ENCODE results near the gene GARS1.
"Not testable (repeated sequence)": the region's sequence is repeated elsewhere in the genome, so short reads cannot be mapped to it uniquely, and the experiment has no call there.

The GARS1 gene

DNA sequence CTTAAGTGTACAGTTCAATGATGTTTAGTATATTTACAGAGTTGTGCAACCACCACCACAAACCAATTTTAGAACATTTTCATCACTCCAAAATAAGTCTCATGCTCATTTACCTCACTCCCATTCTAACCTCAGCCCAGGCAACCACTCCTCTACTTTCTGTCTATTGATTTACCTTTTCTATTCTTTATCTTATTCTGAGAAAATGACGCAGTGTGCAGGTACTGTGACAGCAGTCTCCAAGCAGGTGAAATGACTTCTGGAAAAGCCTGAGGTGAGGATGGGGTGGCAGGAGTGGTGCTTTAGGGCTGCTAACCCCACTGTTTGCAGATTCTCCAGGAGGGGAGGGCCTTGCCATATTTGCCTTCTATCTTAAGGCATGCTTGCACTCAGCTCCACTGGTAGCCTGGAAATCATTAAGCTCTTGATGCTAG is 39.5 kb downstream of the GARS1 start:
- Mint-ChIP-seq H3K27me3 (no peaks in the 10 kb centered on the region), H3K4me1 (peaks cover 10% of the 10 kb centered on the region), H3K9me3 (no peaks in the 10 kb centered on the region), H3K27ac (peak overlapping the region; percentile 44), H3K36me3 (peaks cover 56% of the 10 kb centered on the region), H3K4me3 (no peak overlapping the region)
- ATAC-seq, result no peak

DNA sequence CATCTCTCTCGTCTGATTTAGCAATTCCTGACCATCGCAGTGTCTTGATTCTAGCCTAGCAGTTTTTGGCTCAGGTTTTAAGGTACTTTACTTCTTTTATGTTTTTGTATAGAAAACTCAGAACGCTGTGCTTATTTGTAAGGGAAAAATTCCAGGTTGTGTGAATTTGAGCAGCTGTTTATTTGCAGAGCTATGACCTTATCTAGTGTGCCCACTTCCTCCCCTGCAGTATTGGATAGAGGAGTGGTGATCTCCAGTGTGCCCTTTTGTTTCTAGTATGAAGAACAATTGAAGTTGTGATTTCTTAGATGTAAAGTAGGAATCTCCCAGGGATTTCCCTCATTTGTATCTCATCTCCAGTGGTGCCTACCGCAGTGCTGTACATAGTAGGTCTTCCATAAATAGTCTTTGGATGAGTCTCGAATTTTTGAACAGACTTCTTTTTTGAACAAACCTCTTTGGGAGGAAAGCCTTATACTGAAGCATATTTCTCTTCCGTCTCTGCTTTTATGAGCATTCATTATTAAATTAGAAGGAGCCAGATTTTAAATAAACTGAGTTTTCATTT is 40.0 kb downstream of the GARS1 start:
- Mint-ChIP-seq H3K4me3 (no peak overlapping the region), H3K27me3 (no peaks in the 10 kb centered on the region), H3K4me1 (peaks cover 10% of the 10 kb centered on the region), H3K27ac (peak overlapping the region; percentile 44), H3K9me3 (no peaks in the 10 kb centered on the region), H3K36me3 (peaks cover 55% of the 10 kb centered on the region)
- no peak for ATAC-seq

DNA sequence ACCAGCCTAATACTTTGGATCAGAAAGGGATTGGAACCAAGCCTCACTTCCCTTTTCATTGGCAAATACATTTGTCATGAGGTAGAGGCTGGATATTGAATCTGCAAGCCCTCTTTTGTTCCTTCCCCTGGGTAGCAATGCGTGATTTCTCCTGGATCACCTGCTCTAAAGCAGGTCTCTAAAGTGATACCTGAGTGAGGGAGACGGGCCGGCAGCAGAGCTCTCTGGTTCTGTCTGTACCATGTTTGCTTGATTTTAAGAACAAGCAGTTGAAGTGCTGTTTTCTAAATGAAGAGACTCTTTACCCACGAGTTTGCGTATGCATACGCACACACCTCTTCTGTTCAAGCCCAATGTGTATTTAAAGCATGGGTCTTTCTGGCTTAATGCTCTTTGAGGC is 41.1 kb downstream of the GARS1 start:
- Mint-ChIP-seq H3K36me3 (peaks cover 50% of the 10 kb centered on the region), H3K4me1 (peaks cover 10% of the 10 kb centered on the region), H3K27ac (no peak overlapping the region), H3K27me3 (no peaks in the 10 kb centered on the region), H3K4me3 (no peak overlapping the region), H3K9me3 (no peaks in the 10 kb centered on the region)
- ATAC-seq, result no peak

DNA sequence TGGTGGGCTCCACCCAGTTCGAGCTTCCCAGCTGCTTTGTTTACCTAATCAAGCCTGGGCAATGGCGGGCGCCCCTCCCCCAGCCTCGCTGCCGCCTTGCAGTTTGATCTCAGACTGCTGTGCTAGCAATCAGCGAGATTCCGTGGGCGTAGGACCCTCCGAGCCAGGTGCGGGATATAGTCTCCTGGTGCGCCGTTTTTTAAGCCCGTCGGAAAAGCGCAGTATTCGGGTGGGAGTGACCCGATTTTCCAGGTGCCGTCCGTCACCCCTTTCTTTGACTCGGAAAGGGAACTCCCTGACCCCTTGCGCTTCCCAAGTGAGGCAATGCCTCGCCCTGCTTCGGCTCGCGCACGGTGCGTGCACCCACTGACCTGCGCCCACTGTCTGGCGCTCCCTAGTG is 47.6 kb downstream of the GARS1 start:
- not testable (repeated sequence) for H3K9me3 Mint-ChIP-seq, H3K4me1 Mint-ChIP-seq, H3K27ac Mint-ChIP-seq, H3K4me3 Mint-ChIP-seq, ATAC-seq, H3K27me3 Mint-ChIP-seq
- H3K36me3 Mint-ChIP-seq, result peaks cover 20% of the 10 kb centered on the region

DNA sequence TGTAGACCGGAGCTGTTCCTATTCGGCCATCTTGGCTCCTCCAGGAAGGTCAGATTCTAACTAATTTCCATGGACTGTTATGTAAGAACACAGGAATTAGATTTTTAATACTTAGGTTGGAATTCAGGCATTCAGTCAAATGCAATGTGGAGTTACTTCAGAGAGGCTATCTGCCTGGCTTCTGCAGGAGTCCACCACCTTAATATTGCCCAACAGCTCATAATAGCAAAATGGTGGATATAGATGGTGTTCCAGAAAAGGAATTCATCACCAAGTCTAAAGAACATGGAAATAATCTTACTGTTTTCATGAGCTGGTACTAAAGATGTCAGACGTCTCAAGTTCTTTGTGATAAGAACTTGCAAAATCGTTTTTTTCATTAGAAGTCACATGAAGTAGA is 48.1 kb downstream of the GARS1 start:
- H3K4me3 Mint-ChIP-seq, result no peak overlapping the region
- H3K9me3 Mint-ChIP-seq, result no peaks in the 10 kb centered on the region
- H3K27ac Mint-ChIP-seq, result no peak overlapping the region
- peaks cover 20% of the 10 kb centered on the region for H3K36me3 Mint-ChIP-seq
- H3K4me1 Mint-ChIP-seq, result no peaks in the 10 kb centered on the region
- no peaks in the 10 kb centered on the region for H3K27me3 Mint-ChIP-seq
- no peak for ATAC-seq

DNA sequence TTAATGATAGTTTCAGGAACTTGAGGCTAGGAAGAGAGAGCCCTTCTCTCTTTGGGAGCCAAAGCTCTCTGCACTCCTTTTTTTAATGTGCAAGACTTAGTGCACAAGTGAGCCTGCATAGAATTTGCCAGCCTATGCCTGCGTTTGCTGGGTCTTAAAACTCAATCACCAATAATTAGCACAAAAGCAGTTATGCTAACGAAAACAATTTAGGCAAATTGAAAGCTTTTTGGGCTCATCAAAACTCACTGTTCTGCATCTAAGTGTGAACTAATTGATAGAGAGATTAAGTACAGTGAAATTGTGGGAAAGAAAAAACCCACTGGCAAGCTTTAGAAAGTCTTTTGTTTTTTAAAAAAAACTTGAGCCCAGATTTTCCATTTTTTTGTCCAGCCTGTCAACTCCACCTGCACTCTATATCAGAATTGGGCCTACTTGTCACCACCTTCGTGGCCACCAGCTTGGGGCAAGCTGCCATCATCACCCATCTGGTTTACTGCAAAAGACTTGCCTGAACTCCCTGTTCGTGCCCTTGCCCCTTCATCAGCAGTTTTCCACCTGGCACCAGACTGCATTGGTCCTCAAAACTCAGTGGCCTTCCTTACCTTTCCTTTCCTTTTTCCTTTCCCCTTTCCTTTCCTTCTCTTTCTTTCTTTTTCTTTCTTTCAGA is 49.7 kb downstream of the GARS1 start:
- Mint-ChIP-seq H3K27me3 (no peaks in the 10 kb centered on the region), H3K36me3 (peaks cover 20% of the 10 kb centered on the region), H3K4me3 (no peak overlapping the region), H3K9me3 (no peaks in the 10 kb centered on the region), H3K27ac (no peak overlapping the region), H3K4me1 (no peaks in the 10 kb centered on the region)
- ATAC-seq, result no peak

DNA sequence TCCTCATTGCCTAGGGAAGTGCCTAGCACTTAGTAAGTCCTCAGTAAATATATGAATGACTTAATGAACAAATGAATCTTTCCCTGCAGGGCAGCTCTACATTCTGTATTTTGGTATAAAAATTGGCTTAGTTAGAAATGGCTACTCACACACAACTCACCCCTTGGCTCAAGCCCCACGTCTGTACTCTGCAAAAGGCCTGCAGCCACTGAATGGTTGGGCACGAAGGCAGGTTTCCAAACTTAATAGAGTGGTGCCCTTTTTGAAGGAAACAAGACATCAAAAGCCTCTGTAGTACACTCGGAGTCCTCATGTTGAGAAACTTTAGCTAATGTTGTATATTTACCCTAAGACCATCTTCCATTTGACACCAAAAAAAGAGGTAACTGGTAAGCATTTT is 51.0 kb downstream of the GARS1 start:
- no peak overlapping the region for H3K27ac Mint-ChIP-seq
- H3K4me3 Mint-ChIP-seq, result no peak overlapping the region
- no peaks in the 10 kb centered on the region for H3K4me1 Mint-ChIP-seq
- no peaks in the 10 kb centered on the region for H3K27me3 Mint-ChIP-seq
- ATAC-seq, result no peak
- H3K9me3 Mint-ChIP-seq, result no peaks in the 10 kb centered on the region
- peaks cover 20% of the 10 kb centered on the region for H3K36me3 Mint-ChIP-seq

DNA sequence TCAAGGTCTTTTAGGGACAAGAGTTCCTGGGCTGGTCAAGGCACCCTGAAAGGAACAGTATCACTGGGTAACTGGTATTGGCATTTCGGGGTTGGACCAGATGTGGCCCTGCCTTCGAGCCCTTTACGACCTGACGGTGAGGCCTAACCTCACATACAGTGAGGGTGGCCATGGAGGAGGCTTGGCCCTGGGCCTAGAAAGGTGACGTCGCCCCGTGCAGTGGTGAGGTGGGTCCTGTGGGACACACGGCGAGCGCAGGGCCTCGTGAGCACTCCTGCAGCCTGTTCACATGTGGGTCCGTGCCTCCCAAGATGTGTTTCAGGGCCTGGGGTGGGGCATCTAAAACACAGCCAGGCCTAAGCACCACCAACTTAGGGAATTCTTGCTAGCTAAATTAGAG is 51.5 kb downstream of the GARS1 start:
- H3K36me3 Mint-ChIP-seq, result peaks cover 20% of the 10 kb centered on the region
- H3K27me3 Mint-ChIP-seq, result no peaks in the 10 kb centered on the region
- H3K27ac Mint-ChIP-seq, result no peak overlapping the region
- H3K9me3 Mint-ChIP-seq, result no peaks in the 10 kb centered on the region
- ATAC-seq, result peak; percentile 12
- no peaks in the 10 kb centered on the region for H3K4me1 Mint-ChIP-seq
- H3K4me3 Mint-ChIP-seq, result no peak overlapping the region

DNA sequence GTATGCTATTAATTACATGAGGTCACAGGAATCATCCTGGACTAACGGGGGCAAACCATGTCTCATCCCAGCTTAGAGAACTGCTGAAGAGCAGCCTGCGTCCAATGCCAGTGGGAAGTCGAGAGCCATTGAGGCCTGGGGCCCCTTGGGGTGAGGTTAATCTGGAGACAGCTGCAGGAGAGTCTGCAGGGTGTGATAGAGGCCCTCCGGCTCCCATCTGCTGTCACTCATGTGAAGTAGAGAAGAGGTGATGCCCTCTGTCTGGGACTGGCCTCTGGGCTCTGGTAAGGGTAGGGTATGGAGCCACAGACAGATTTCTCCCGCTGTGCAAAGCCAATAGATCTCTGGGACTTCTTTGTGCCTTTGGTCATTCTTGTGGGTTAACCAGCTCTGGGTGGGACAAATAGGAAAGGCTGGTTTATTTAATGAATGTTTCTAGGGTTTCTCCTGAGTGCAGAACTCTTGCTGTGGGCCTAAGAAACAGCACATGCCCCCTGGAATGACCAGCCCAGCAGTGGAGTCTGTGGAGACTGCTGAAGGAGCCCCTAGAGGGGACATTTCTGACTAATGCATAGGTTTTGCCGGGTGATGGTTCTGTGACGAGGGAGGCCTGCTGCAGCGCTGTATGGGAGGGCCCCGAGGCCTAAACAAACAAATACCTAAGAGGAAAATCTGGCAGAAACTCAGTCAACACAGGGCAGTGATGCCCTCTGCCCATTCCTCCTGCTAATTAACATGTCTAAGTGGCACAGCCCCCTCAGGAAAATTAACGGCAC is 53.1 kb downstream of the GARS1 start:
- Mint-ChIP-seq H3K9me3 (no peaks in the 10 kb centered on the region), H3K27me3 (no peaks in the 10 kb centered on the region), H3K4me3 (no peak overlapping the region), H3K4me1 (no peaks in the 10 kb centered on the region), H3K27ac (no peak overlapping the region), H3K36me3 (peaks cover 20% of the 10 kb centered on the region)
- no peak for ATAC-seq

DNA sequence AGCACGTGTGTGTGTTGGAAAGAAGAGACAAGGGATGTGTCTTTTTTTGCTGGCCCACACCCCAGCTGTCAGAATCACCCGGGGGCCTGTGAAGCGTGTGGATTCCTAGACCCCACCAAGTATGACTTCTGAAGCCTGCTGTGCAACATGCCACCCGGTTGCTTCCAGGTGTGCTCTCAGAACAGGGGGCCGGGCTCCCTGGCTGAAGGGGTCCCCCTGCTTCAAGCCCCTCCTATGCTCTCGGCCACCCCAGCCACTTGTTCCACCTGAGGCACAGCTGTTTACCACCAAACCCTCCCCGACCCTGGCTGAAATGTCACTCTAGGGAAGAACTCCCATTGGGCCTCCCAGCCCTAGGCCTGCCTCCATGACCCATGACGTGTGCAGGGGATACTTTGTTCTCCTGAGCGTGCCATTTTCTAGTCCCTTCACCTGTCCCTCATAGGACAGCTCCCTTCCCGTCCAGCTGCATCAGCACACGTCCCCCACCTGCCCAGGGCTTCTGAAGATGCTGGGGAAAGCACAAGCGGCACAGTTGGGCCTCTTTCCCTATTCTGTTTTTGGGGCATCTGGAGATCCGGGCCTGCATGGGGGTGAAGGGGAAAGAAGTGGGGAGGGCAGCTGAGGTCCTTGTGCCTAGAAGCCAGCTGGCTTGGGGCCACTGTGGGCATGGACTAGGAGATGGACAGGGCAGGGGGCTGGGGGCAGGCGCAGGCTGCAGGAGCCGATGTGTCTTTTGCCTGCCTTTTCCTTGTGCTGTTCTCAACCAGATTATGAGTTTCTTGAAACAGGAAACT is 54.3 kb downstream of the GARS1 start:
- Mint-ChIP-seq H3K9me3 (no peaks in the 10 kb centered on the region), H3K4me3 (no peak overlapping the region), H3K36me3 (peaks cover 16% of the 10 kb centered on the region), H3K27ac (no peak overlapping the region), H3K27me3 (no peaks in the 10 kb centered on the region), H3K4me1 (no peaks in the 10 kb centered on the region)
- ATAC-seq, result no peak

DNA sequence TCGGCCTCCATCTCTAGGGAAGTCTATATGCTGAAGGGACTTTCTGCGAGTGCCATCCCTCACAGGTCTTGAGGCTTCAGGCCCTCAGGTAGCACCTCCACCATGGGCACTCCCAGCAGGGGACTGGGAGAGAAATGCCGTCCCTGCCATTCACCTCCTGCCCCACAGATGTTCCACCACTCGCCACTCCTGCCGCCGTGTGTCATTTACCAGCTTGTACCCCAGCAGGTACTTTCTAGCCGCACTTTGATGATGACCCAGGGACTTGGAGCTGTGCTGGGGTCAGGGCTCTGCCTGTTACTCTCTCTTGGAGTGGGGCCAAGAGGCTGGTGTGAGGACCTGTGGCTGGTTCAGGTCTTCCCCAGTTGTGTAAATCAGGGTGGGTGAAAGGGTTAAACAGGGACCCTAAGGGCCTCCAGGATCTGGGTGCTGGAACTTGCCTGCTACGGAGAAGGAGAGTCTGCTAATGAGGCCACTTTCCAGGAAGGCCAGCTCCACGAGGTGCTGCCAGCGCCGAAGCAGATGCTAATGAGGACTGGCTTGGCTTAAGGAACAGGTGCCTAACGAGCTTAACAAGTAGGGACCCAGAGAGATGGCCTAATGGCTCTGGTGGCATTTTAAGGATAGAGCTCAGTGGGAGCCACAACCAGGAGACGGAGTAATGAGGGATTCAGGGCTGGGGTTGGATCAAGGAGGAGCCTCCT is 55.2 kb downstream of the GARS1 start:
- ATAC-seq, result no peak
- Mint-ChIP-seq H3K27ac (no peak overlapping the region), H3K36me3 (peaks cover 10% of the 10 kb centered on the region), H3K4me1 (no peaks in the 10 kb centered on the region), H3K27me3 (no peaks in the 10 kb centered on the region), H3K9me3 (no peaks in the 10 kb centered on the region), H3K4me3 (no peak overlapping the region)

DNA sequence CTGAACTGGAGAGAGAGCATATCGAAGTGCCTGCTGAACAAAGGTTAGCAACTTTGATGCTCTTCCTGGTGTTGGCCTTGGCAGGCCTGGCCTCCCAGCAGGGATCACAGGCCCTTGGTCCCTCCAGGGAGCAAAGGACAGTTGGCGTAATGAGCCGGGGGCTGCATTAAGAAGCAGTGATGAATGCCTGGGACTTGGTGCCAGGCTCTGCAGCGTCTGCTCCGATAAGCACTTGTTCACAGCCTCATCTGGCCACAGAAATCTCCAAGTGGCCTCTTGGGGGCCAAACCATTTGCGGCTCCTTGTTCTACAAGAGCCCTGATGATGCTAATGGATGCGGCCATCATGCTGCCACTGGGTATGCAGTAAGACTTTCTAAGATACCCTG is 55.7 kb downstream of the GARS1 start:
- peaks cover 5% of the 10 kb centered on the region for H3K36me3 Mint-ChIP-seq
- H3K9me3 Mint-ChIP-seq, result no peaks in the 10 kb centered on the region
- no peaks in the 10 kb centered on the region for H3K27me3 Mint-ChIP-seq
- ATAC-seq, result no peak
- no peaks in the 10 kb centered on the region for H3K4me1 Mint-ChIP-seq
- no peak overlapping the region for H3K27ac Mint-ChIP-seq
- H3K4me3 Mint-ChIP-seq, result no peak overlapping the region

DNA sequence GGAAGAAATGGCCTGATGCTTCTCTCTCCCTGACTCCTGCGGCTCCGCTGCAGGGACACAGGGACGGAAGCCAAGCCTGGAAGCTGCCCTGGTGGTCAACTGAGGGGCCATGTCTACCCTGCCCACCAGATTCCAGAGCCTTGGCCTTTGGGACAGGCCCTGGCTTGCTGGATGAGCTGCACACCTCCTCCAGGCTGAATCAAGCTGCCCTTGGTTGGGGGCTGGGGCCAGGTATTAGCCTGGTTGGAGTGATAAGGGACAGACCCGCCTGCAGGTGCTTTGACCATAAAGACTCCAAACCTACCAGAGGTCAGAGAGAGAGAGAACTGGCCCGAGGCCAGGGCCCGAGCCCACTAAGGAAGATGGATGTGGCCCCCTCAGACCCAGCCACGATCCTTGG is 57.5 kb downstream of the GARS1 start:
- H3K4me1 Mint-ChIP-seq, result no peaks in the 10 kb centered on the region
- H3K9me3 Mint-ChIP-seq, result no peaks in the 10 kb centered on the region
- H3K4me3 Mint-ChIP-seq, result no peak overlapping the region
- ATAC-seq, result no peak
- no peaks in the 10 kb centered on the region for H3K36me3 Mint-ChIP-seq
- no peak overlapping the region for H3K27ac Mint-ChIP-seq
- H3K27me3 Mint-ChIP-seq, result no peaks in the 10 kb centered on the region

DNA sequence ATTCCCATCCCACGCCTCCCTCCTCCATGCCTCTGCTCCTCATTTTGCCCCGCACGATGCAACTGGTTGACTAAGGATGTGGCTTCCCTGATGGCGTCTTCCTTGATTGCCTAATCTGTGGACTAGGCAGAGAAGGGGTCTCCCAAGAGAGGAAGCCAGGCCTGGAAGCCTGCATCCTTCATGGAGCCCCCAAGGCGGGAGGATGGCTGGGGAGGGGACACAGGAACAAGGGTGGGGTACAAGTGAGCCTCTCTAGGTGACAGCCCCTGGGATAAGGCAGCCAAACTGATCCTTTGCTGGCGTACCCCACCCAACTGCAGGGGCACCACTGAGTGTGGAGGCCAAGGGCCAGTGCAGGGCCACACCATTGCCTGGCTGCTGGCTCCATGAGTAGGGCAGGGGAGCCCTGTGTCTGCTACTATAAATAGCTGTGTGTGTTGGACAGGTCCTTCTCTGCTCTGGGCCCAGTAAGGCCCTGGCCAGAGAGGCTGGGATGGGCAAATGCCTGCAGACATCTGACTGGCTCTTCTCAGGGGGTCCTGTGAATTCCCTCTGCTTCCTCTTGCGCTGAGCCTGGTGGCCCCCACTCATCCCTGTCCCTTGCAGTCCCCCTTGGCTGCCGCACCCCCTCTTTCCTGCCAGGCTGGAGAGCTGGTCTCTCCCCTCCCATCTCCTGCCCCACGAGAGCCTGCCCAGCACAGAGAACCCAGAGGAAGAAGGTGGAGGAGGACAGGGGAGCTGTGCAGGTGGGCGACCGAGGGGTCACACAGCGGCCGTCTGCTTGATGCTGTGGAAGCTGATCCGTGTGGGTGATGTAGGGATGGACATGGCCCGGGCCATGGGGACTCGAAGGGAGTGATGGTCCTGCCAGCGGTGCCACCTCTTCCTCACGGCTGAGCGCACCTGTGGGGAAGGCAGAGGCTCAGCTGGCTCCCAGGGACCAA is 58.3 kb downstream of the GARS1 start:
- no peak for ATAC-seq

More for the DNA sequence above, 58.3 kb downstream of the GARS1 start:
- no peaks in the 10 kb centered on the region for H3K4me1 Mint-ChIP-seq
- no peak overlapping the region for H3K4me3 Mint-ChIP-seq
- H3K9me3 Mint-ChIP-seq, result peaks cover 2% of the 10 kb centered on the region
- no peaks in the 10 kb centered on the region for H3K36me3 Mint-ChIP-seq
- H3K27ac Mint-ChIP-seq, result no peak overlapping the region
- H3K27me3 Mint-ChIP-seq, result no peaks in the 10 kb centered on the region
